ENCODE results near the gene PON3.

PON3 gene
- total RNA-seq: 0 reads per million in 2 donors

- DNase-seq: peak in 1 of 5 experiments; percentile 30
Observed at GRCh38 chr7:95396136-95397032, at the start of gene PON3. Gene PON3, minus strand, starts transcription at chr7:95396375. Its CDS starts 25 bp downstream, at chr7:95396350.

- no peak for DNase-seq
Observed at GRCh38 chr7:95444796-95445195, 48.6 kb upstream of the PON3 start.

GRCh38 chr7:95441042-95441823 lies 45.1 kb upstream of the PON3 start:
- no peak for DNase-seq

- DNase-seq: no peak
Observed at GRCh38 chr7:95440394-95441038, 44.3 kb upstream of the PON3 start.

- no peak for DNase-seq
Observed at GRCh38 chr7:95436407-95436806, 40.2 kb upstream of the PON3 start.

GRCh38 chr7:95435422-95435780 lies 39.2 kb upstream of the PON3 start:
- DNase-seq: peak in 1 of 5 experiments; percentile 10

GRCh38 chr7:95434557-95435421 lies 38.6 kb upstream of the PON3 start, which contains the start of gene PON2:
Gene PON2, minus strand, starts transcription at chr7:95435028. Its CDS starts 77 bp downstream, at chr7:95434951.
- peak; percentile 1 to 64 (median 8) for DNase-seq

GRCh38 chr7:95433952-95434556 lies 37.9 kb upstream of the PON3 start:
- DNase-seq: no peak

- DNase-seq: no peak
Observed at GRCh38 chr7:95433129-95433528, 37.0 kb upstream of the PON3 start.

GRCh38 chr7:95432606-95433005 lies 36.4 kb upstream of the PON3 start:
- DNase-seq: no peak

GRCh38 chr7:95430864-95431263 lies 34.7 kb upstream of the PON3 start:
- DNase-seq: no peak

GRCh38 chr7:95429241-95429990 lies 33.2 kb upstream of the PON3 start:
- no peak for DNase-seq

- no peak for DNase-seq
Observed at GRCh38 chr7:95427914-95428516, 31.8 kb upstream of the PON3 start.

- no peak for DNase-seq
Observed at GRCh38 chr7:95427166-95427565, 31.0 kb upstream of the PON3 start.

- no peak for DNase-seq
Observed at GRCh38 chr7:95425694-95426093, 29.5 kb upstream of the PON3 start.

- DNase-seq: no peak
Observed at GRCh38 chr7:95424716-95425115, 28.5 kb upstream of the PON3 start.

GRCh38 chr7:95421847-95422444 lies 25.8 kb upstream of the PON3 start:
- DNase-seq: no peak

GRCh38 chr7:95421000-95421846 lies 25.0 kb upstream of the PON3 start:
- DNase-seq: no peak

- DNase-seq: peak in 1 of 5 experiments; percentile 35
Observed at GRCh38 chr7:95412075-95412474, 15.9 kb upstream of the PON3 start.

Data from T-helper 2 cell (primary cell).